Stimulated activated CD4-positive, alpha-beta T cell treated with anti-CD3 and anti-CD28 coated beads, Interleukin-1b, Interleukin-23, amount 100 ng/mL, for 24 hours (primary cell): ENCODE results near the gene KAT8.
"Not testable (repeated sequence)": the region's sequence is repeated elsewhere in the genome, so short reads cannot be mapped to it uniquely, and the experiment has no call there.

ENCODE experiments used
- DNase-seq, 4 experiments: peaks; one replicate each; pipeline ENCODE4 v3.0.0-alpha.2; 2020; ENCODE audit warnings: low read depth in 4 of 4, low spot score in 1 of 4

The KAT8 gene

GRCh38 chr16:31130336-31130891 is 12.9 kb downstream of the KAT8 start:
- no peak for DNase-seq

GRCh38 chr16:31130899-31131298 is 13.4 kb downstream of the KAT8 start:
- no peak for DNase-seq

GRCh38 chr16:31131416-31131815 is 14.0 kb downstream of the KAT8 start:
- DNase-seq = no peak

GRCh38 chr16:31131841-31132271 is 14.4 kb downstream of the KAT8 start:
- no peak for DNase-seq

- DNase-seq = no peak
These were observed 15.0 kb downstream of the KAT8 start for GRCh38 chr16:31132303-31132979.

- no peak for DNase-seq
These were observed 15.6 kb downstream of the KAT8 start for GRCh38 chr16:31133046-31133501.

- DNase-seq = no peak
These were observed 16.7 kb downstream of the KAT8 start for GRCh38 chr16:31134091-31134571.

- no peak for DNase-seq
These were observed 17.4 kb downstream of the KAT8 start for GRCh38 chr16:31134625-31135534.

GRCh38 chr16:31135535-31136286 is 18.2 kb downstream of the KAT8 start, which contains the start of gene PRSS8:
Gene PRSS8, minus strand, starts transcription at chr16:31135727. Its CDS starts 229 bp downstream, at chr16:31135498.
- no peak for DNase-seq

GRCh38 chr16:31136287-31136662 is 18.8 kb downstream of the KAT8 start:
- no peak for DNase-seq

- not testable (repeated sequence) for DNase-seq
These were observed 19.5 kb downstream of the KAT8 start for GRCh38 chr16:31136822-31137499.

GRCh38 chr16:31138621-31139578 is 21.4 kb downstream of the KAT8 start:
- DNase-seq = no peak

GRCh38 chr16:31141071-31141469 is 23.6 kb downstream of the KAT8 start:
- not testable (repeated sequence) for DNase-seq

- DNase-seq = no peak
These were observed 24.1 kb downstream of the KAT8 start for GRCh38 chr16:31141489-31142108.

- DNase-seq = peak; percentile 93 to 98 (median 98)
These were observed 24.9 kb downstream of the KAT8 start for GRCh38 chr16:31142109-31143010.

GRCh38 chr16:31143011-31143693 is 25.7 kb downstream of the KAT8 start:
- DNase-seq = no peak

- DNase-seq = no peak
These were observed 26.3 kb downstream of the KAT8 start for GRCh38 chr16:31143694-31144148.
